Testis (tissue), 3 donors: ENCODE measurements around the gene SIGLECL1. TPM values are rescaled to one million over a fixed set of nuclear protein-coding genes. Genes with fewer than 3 reads are reported as not detected.

Experiments used
- DNase-seq: peaks from one replicate; pipeline ENCODE4 v3.0.0-alpha.2; 2019
- H3K27ac ChIP-seq, 2 donors: fragments of 200-600 bp; sonication (generic); one replicate each; pipeline ENCODE4 v1.5.1; 2019
- H3K27me3 ChIP-seq: fragments of 200-600 bp; sonication (generic); one replicate; pipeline ENCODE4 v1.5.1; 2019
- H3K36me3 ChIP-seq: fragments of 200-600 bp; sonication (generic); one replicate; pipeline ENCODE4 v1.5.1; 2017; ENCODE audit warnings: low read depth; ENCODE audit errors: missing control alignments
- H3K4me1 ChIP-seq: fragments of 200-600 bp; sonication (generic); one replicate; pipeline ENCODE4 v1.5.1; 2019
- H3K4me3 ChIP-seq, 2 donors: fragments of 200-600 bp; sonication (generic); one replicate each; pipeline ENCODE4 v1.5.1; 2017 to 2019
- H3K9me3 ChIP-seq: fragments of 200-600 bp; sonication (generic); one replicate; pipeline ENCODE4 v1.5.1; 2017
- POLR2A ChIP-seq: fragments of 450-650 bp; IDR thresholded peaks from one replicate; pipeline ENCODE4 v1.6.1; 2017; ENCODE audit warnings: antibody characterized with exemption, mild to moderate bottlenecking, moderate library complexity
- WGBS, 2 donors: methylation state at CpG; one replicate each; pipeline ENCODE4 v1.1.5; 2018; 5-methylcytosine and 5-hydroxymethylcytosine counted together
- intact Hi-C: fragments of 100-400 bp; cut with DNase I; formaldehyde crosslinking; loops from one replicate; pipeline ENCODE4 v1.15.1; 2023; ENCODE audit warnings: low total_unique reads
- polyA plus RNA-seq: library from polyadenylated mRNA; stranded (reverse); fragments of 350-450 nt; fragmentation: Illumina TruSeq; extraction: RNeasy Lipid Tissue Mini Kit (QIAGEN cat#74804); gene quantifications from one replicate; pipeline ENCODE4 v1.2.3, GENCODE V29; 2014; ENCODE audit warnings: low read depth, low replicate concordance; ENCODE audit not compliant: insufficient read depth
- total RNA-seq, 2 donors: library from RNA; depleted of rRNA; stranded (reverse); fragments of >200 nt; gene quantifications; one replicate each; pipeline ENCODE4 v1.2.3, GENCODE V29; 2016
- TF ChIP-seq, protein P1 (sequence below), 3 experiments: fragments of 450-650 bp in 2 of 3; fragments of 200-600 bp in 1 of 3; sonication (generic) in 1 of 3; IDR thresholded peaks; one replicate each; pipeline ENCODE4 v1.5.1; 2016 to 2019; ENCODE audit warnings: antibody characterized with exemption in 3 of 3, mild to moderate bottlenecking in 2 of 3, moderate library complexity in 1 of 3

Gene SIGLECL1
- total and polyA plus RNA-seq, 3 donors from 2014 or later, result 18.7 to 103 (median 23.8) TPM

DNA sequence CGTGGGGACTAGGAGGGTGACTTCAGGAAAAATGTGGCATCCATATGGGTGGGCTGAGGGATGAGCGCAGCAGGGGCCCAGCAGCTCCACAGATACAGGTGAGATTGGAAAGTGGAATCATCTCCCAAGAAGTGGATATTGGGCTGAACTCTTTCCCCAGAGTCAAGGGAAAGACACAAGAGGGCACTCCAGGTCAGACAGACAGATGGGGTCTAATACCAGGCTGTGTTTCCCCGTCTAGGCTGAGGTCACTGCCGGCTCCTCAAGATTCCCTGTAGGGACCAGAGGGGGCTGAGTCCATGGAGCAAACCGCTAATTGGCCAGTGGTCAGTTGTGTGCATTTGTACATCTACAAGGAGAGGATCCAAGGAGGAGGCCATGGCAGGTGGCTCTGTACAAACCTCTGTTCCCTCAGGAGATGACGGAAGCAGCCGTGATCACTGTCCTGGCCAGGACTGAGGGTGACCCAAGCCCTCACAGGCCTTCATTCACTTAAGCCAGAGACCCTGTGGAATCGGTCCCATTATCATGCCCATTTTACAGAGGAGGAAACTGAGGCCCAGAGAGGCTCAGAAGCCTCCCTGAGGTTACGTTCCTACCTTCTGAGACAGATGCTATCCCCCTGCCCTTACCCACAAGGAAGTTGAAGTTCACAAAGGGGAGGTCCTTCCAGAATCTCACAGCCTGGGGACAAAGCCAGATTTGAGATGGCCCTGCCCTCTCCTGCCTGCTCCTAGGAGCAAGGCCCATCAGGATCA lies 45.6 kb downstream of the SIGLECL1 start:
- Histone ChIP-seq H3K9me3 (no peaks in the 10 kb centered on the region), H3K27ac (no peak overlapping the region), H3K4me3 (no peak overlapping the region), H3K27me3 (no peaks in the 10 kb centered on the region), H3K4me1 (no peaks in the 10 kb centered on the region), H3K36me3 (no peaks in the 10 kb centered on the region)
- intact Hi-C loops, result no loop called here
- DNase-seq, result peak; percentile 32
- 70 to 77% methylated on average over 9 of the region's 9 CpGs for WGBS, 2 donors
- TF ChIP-seq POLR2A, result no peak
- TF ChIP-seq, protein P1, sequence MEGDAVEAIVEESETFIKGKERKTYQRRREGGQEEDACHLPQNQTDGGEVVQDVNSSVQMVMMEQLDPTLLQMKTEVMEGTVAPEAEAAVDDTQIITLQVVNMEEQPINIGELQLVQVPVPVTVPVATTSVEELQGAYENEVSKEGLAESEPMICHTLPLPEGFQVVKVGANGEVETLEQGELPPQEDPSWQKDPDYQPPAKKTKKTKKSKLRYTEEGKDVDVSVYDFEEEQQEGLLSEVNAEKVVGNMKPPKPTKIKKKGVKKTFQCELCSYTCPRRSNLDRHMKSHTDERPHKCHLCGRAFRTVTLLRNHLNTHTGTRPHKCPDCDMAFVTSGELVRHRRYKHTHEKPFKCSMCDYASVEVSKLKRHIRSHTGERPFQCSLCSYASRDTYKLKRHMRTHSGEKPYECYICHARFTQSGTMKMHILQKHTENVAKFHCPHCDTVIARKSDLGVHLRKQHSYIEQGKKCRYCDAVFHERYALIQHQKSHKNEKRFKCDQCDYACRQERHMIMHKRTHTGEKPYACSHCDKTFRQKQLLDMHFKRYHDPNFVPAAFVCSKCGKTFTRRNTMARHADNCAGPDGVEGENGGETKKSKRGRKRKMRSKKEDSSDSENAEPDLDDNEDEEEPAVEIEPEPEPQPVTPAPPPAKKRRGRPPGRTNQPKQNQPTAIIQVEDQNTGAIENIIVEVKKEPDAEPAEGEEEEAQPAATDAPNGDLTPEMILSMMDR (IDR thresholded peaks at IDR 0.05), result no peak

DNA sequence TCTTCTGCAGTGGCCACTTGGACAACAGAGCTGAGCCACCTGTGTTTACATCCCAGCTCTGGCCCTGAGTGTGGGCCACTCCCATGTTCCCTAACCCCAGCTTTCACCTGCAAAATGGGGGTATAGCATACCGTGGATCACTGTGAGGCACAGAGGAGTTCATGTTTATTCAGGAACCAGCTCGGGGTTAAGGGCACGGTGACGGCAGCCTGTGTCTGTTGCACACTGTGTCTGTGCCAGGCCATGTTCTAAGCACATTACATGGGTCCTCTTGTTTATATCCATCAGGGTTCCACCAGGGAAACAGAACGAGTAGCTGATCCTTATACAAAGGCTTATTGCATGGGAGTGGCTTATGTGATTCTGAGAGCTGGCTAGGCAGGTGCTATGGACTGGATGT lies 46.5 kb downstream of the SIGLECL1 start:
- no peak for TF ChIP-seq POLR2A
- intact Hi-C loops, result no loop called here
- Histone ChIP-seq H3K36me3 (no peaks in the 10 kb centered on the region), H3K9me3 (no peaks in the 10 kb centered on the region), H3K27ac (no peak overlapping the region), H3K27me3 (no peaks in the 10 kb centered on the region), H3K4me1 (no peaks in the 10 kb centered on the region), H3K4me3 (no peak overlapping the region)
- no peak for DNase-seq
- WGBS, 2 donors, result 83% methylated on average over 5 of the region's 5 CpGs; no CpG with 5 or more reads in 1 of the 2 donors

DNA sequence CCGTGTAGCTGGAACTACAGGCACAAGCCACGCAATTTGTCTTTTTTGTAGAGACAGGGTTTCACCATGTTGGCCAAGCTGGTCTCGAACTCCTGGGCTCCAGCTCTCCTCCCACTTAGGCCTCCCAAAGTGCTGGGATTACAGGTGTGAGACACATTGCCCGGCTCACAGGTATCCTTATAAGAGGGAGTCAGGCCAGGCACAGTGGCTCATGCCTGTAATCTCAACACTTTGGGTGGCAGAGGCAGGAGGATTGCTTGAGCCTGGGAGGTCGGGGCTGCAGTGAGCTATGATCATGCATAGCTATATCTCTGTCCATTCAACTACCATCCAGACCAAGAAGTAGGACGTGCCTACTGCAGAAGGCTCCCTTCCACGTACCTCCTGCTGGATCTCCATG lies 50.4 kb downstream of the SIGLECL1 start:
- Histone ChIP-seq H3K9me3 (no peaks in the 10 kb centered on the region), H3K27ac (no peak overlapping the region), H3K27me3 (no peaks in the 10 kb centered on the region), H3K4me1 (no peaks in the 10 kb centered on the region), H3K36me3 (no peaks in the 10 kb centered on the region), H3K4me3 (no peak overlapping the region)
- 81 to 91% methylated on average over 7 of the region's 7 CpGs for WGBS, 2 donors
- TF ChIP-seq POLR2A, result no peak
- TF ChIP-seq, protein P1 (IDR thresholded peaks at IDR 0.05), result no peak
- intact Hi-C loops, result no loop called here
- DNase-seq, result no peak

DNA sequence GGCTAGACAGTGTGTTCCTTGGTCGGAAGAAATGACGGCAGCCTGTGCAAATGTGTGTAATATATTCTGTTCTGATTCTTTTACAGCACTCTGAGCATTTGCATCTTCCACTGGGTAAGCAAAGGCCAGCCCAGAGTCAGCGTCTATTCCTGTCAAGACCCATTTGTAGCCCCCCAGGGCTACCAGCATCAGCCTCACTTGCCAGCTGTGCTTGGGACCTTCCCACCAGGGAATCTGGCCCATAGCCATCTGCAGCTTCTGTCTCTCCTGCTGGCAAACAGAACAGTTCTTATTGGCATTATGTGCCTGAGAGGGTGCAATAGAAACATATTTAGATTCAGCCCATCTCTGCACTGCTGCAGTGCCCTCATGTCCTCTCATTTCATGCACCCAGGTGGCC lies 54.6 kb downstream of the SIGLECL1 start:
- 88 to 92% methylated on average over 3 of the region's 3 CpGs for WGBS, 2 donors
- TF ChIP-seq POLR2A, result no peak
- TF ChIP-seq, protein P1 (IDR thresholded peaks at IDR 0.05), result no peak
- no peak overlapping the region for H3K4me3 ChIP-seq
- H3K36me3 ChIP-seq, result no peaks in the 10 kb centered on the region
- no peaks in the 10 kb centered on the region for H3K9me3 ChIP-seq
- no peak for DNase-seq
- intact Hi-C loops, result no loop called here
- no peaks in the 10 kb centered on the region for H3K4me1 ChIP-seq
- no peak overlapping the region for H3K27ac ChIP-seq
- H3K27me3 ChIP-seq, result no peaks in the 10 kb centered on the region

DNA sequence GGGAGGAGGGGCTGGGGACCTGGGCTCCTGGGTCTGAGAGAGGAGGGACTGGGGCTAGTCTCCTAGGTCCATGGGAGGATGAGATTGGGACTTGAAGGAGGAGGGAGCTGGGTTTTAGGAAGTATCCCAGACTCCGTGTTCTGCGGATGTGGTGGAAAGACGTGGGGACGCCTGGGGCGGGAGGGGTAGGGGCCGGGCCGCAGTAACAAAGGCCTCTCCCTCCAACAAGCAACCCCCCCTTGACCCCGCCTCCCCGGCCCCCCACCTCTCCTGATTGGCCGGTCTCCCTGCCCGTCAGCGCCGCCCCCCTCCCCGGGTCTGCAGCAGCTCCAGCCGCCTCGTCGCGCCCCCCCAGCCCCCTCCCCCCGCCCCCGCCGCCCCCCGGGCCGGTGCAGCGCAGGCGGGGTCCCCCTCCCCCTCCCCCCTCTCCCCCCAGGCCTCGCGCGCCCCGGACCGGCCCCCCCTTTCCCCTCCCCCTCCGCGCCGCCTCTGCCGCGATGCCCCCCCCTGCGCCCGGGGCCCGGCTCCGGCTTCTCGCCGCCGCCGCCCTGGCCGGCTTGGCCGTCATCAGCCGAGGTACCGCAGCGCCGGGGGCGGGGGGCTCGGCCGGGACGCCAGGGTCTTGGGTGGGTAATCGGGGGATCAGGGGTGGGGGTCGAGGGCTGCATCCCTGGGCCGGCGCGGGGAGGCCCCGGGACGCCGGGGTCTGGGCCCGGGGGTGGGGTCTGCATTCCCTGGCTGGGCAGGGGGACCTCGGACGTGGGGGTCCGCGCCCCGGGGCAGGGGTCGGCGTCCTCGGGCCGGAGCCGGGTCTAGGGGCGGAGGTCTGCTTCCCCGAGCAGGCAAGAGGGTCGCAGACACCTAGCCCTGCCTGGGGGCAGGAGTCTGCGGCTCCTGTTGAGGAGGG lies 60.7 kb downstream of the SIGLECL1 start, which contains the start of gene IGLON5:
TSS of gene IGLON5 (plus strand) at position 294 of the 907 bp plus-strand sequence. CDS start at position 498, 204 bp downstream.
- H3K27me3 ChIP-seq, result no peaks in the 10 kb centered on the region
- 0 to 4% methylated on average over 10 to 46 of the region's 76 CpGs for WGBS, 2 donors
- no peaks in the 10 kb centered on the region for H3K9me3 ChIP-seq
- no peaks in the 10 kb centered on the region for H3K36me3 ChIP-seq
- H3K27ac ChIP-seq, result no peak within 1 kb of the TSS
- H3K4me1 ChIP-seq, result no peaks in the 10 kb centered on the region
- DNase-seq, result peak; percentile 58
- intact Hi-C loops, result no loop called here
- peak within 1 kb of the TSS in 1 of 2 donors; percentile 18 for H3K4me3 ChIP-seq
- TF ChIP-seq, protein P1 (IDR thresholded peaks at IDR 0.05), result no peak
- TF ChIP-seq POLR2A, result no peak
